Panc1 (cell line): ENCODE data around the gene PEX3. TPM values are rescaled to one million over a fixed set of nuclear protein-coding genes. Genes with fewer than 3 reads are reported as not detected.

Source experiments
- ATAC-seq: fragments of 200-7000 bp; cut with Tn5 transposase; 2 replicates; pipeline ENCODE4 v1.9.1; 2020; ENCODE audit warnings: mild to moderate bottlenecking, moderate library complexity
- BruUV-seq: library from RNA; stranded (reverse); fragments of 400-500 nt; replicated peaks from 2 replicates; lab custom pipeline; 2021; lab: Mats Ljungman, UMichigan
- CTCF ChIA-PET: fragments of 300-600 bp; sonication (Branson Sonifier 250); formaldehyde crosslinking; loops from one replicate; lab custom pipeline; 2022; ENCODE audit warnings: antibody characterized with exemption; lab: Charles Lee
- POLR2A ChIA-PET: fragments of 300-600 bp; sonication (Branson Sonifier 250); formaldehyde crosslinking; loops from one replicate; lab custom pipeline; 2022; ENCODE audit warnings: antibody characterized with exemption; lab: Charles Lee
- DNase-seq: peaks from one replicate; pipeline ENCODE4 v3.0.0-alpha.2; 2010; ENCODE audit warnings: low read depth, low spot score
- H3K27ac ChIP-seq: 2 replicates; pipeline ENCODE4 v1.5.1; 2011; ENCODE audit warnings: mild to moderate bottlenecking, low read length, inconsistent platforms
- H3K27me3 ChIP-seq: fragments of 200-500 bp; sonication (Bioruptor generic); 2 replicates; pipeline ENCODE4 v1.6.0; 2014; ENCODE audit warnings: low read length, inconsistent platforms; ENCODE audit not compliant: control insufficient read depth, insufficient read depth
- H3K36me3 ChIP-seq: fragments of 200-500 bp; sonication (Bioruptor generic); 2 replicates; pipeline ENCODE4 v1.5.1; 2014; ENCODE audit warnings: inconsistent platforms, mild to moderate bottlenecking, low read length, moderate library complexity; ENCODE audit not compliant: control insufficient read depth, insufficient read depth
- H3K4me1 ChIP-seq: 2 replicates; pipeline ENCODE4 v1.5.1; 2011; ENCODE audit warnings: inconsistent platforms, mild to moderate bottlenecking, low read length, moderate library complexity; ENCODE audit not compliant: control insufficient read depth, insufficient read depth
- H3K4me3 ChIP-seq, 2 experiments: 2 replicates each; pipeline ENCODE4 v1.5.1; 2011 to 2012; ENCODE audit warnings: low read depth in 2 of 2, low read length in 2 of 2, mild to moderate bottlenecking in 2 of 2, inconsistent platforms in 1 of 2, moderate library complexity in 1 of 2
- H3K9me3 ChIP-seq: fragments of 200-500 bp; sonication (Bioruptor generic); 2 replicates; pipeline ENCODE4 v1.5.1; 2014; ENCODE audit warnings: low read depth, mild to moderate bottlenecking, inconsistent platforms, low read length, moderate library complexity; ENCODE audit not compliant: control insufficient read depth, insufficient read depth
- CTCF ChIP-seq: fragments of 450-650 bp; IDR thresholded peaks from 2 replicates; pipeline ENCODE4 v1.5.1; 2017; ENCODE audit warnings: mild to moderate bottlenecking
- POLR2AphosphoS5 ChIP-seq: IDR thresholded peaks from 2 replicates; pipeline ENCODE4 v1.6.1; 2012; ENCODE audit warnings: mild to moderate bottlenecking, low read depth, low read length, moderate library complexity
- REST ChIP-seq, 2 experiments: IDR thresholded peaks; 2 replicates each; pipeline ENCODE4 v1.6.1; 2011 to 2012; ENCODE audit warnings: low read depth in 2 of 2, control low read depth in 1 of 2, low read length in 1 of 2, mild to moderate bottlenecking in 1 of 2, moderate library complexity in 1 of 2; ENCODE audit not compliant: insufficient read depth in 1 of 2
- SIN3A ChIP-seq: IDR thresholded peaks from 2 replicates; pipeline ENCODE4 v1.6.1; 2012; ENCODE audit warnings: low read depth, mild to moderate bottlenecking, low read length, moderate library complexity, borderline replicate concordance; ENCODE audit not compliant: insufficient read depth
- TCF7L2 ChIP-seq: IDR thresholded peaks from 2 replicates; pipeline ENCODE4 v1.6.1; 2011; ENCODE audit warnings: mild to moderate bottlenecking, low read depth, low read length, inconsistent platforms
- in situ Hi-C: cut with HindIII; loops from 2 replicates; pipeline ENCODE4 v1.10.0; 2016; ENCODE audit warnings: low sequenced_read_pairs, low pct_unique_long_range_greater_than_20kb
- intact Hi-C: fragments of 100-400 bp; cut with micrococcal nuclease; formaldehyde crosslinking; loops from one replicate; pipeline ENCODE4 v1.10.0; 2022; ENCODE audit not compliant: unreplicated experiment
- total RNA-seq: library from RNA; stranded (reverse); gene quantifications from one replicate; pipeline ENCODE4 v1.2.1, GENCODE V29; 2021; ENCODE audit not compliant: unreplicated experiment

PEX3 gene
- total RNA-seq, 1 experiment from 2014 or later: 16.5 TPM

GRCh38 chr6:143457563-143458359, 7.2 kb downstream of the PEX3 start:
- TF ChIP-seq REST (IDR thresholded peaks at IDR 0.05; ENCODE audit: insufficient read depth in 1 of 2, low read depth in 2 of 2, low read length in 1 of 2): no peak
- TF ChIP-seq TCF7L2: no peak
- TF ChIP-seq CTCF: no peak
- no peak for TF ChIP-seq POLR2AphosphoS5
- Histone ChIP-seq H3K9me3 (no peaks in the 10 kb centered on the region), H3K27me3 (no peaks in the 10 kb centered on the region), H3K27ac (no peak overlapping the region), H3K36me3 (no peaks in the 10 kb centered on the region; the same call in 1 of the 2 replicates), H3K4me3 (no peak overlapping the region), H3K4me1 (peaks cover 2% of the 10 kb centered on the region; the same call in 1 of the 2 replicates)
- no TSS peak for BruUV-seq
- ChIA-PET CTCF (no interaction called here), POLR2A (no interaction called here)
- in situ Hi-C loops (no loop called here), intact Hi-C loops (no loop called here)
- DNase-seq (no peak), ATAC-seq (no peak)

- no peaks in the 10 kb centered on the region for H3K27me3 ChIP-seq
- in situ Hi-C loops: no loop called here
- no peak overlapping the region for H3K4me3 ChIP-seq
- DNase-seq (no peak), ATAC-seq (no peak)
- H3K27ac ChIP-seq: no peak overlapping the region
- ChIA-PET POLR2A (no interaction called here), CTCF (no interaction called here)
- no peaks in the 10 kb centered on the region; the same call in 1 of the 2 replicates for H3K36me3 ChIP-seq
- TF ChIP-seq SIN3A (no peak), REST (IDR thresholded peaks at IDR 0.05; ENCODE audit: insufficient read depth in 1 of 2, low read depth in 2 of 2, low read length in 1 of 2) (no peak), CTCF (no peak), POLR2AphosphoS5 (no peak), TCF7L2 (no peak)
- H3K4me1 ChIP-seq: no peaks in the 10 kb centered on the region
- no peaks in the 10 kb centered on the region for H3K9me3 ChIP-seq
- intact Hi-C loops: no loop called here
- BruUV-seq: no TSS peak
Observed at GRCh38 chr6:143465546-143465945, 14.9 kb downstream of the PEX3 start.
